OCI-LY1 (cell line): ENCODE results near the gene ATCAY.

ENCODE experiments used
- EZH2 ChIP-seq: fragments of 200-600 bp; sonication (generic), shearing (Covaris generic); IDR thresholded peaks from 2 replicates; pipeline ENCODE4 v1.8.0; 2017; ENCODE audit warnings: borderline replicate concordance, mixed run types, mild to moderate bottlenecking, antibody characterized with exemption, low read length, moderate library complexity, mixed read lengths
- TF ChIP-seq, protein P1 (sequence below): fragments of 200-600 bp; sonication (generic), shearing (Covaris generic); IDR thresholded peaks from 2 replicates; pipeline ENCODE4 v1.5.1; 2017; ENCODE audit warnings: mild to moderate bottlenecking, antibody characterized with exemption, low read length, moderate library complexity, mixed read lengths

DNA sequence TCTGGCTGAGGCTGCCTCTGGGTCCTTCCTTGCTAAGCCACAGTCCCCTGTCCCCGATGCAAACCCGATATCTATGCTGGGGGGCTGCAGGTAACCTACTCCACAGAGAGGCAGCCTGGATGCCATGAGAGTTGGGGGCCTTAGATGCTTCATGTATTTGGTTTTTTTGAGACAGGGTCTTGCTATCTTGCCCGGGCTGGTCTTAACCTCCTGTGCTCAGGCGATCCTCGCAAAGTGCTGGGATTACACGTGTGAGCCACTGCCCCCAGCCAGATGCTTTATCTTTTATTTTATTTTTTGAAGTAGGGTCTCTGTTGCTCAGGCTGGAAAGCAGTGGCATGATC is 1.5 kb downstream of the ATCAY start:
- TF ChIP-seq, protein P1, sequence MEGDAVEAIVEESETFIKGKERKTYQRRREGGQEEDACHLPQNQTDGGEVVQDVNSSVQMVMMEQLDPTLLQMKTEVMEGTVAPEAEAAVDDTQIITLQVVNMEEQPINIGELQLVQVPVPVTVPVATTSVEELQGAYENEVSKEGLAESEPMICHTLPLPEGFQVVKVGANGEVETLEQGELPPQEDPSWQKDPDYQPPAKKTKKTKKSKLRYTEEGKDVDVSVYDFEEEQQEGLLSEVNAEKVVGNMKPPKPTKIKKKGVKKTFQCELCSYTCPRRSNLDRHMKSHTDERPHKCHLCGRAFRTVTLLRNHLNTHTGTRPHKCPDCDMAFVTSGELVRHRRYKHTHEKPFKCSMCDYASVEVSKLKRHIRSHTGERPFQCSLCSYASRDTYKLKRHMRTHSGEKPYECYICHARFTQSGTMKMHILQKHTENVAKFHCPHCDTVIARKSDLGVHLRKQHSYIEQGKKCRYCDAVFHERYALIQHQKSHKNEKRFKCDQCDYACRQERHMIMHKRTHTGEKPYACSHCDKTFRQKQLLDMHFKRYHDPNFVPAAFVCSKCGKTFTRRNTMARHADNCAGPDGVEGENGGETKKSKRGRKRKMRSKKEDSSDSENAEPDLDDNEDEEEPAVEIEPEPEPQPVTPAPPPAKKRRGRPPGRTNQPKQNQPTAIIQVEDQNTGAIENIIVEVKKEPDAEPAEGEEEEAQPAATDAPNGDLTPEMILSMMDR: no peak
- no peak for TF ChIP-seq EZH2
